GM23248 (cell line): ENCODE data around the gene SSNA1. TPM values are rescaled to one million over a fixed set of nuclear protein-coding genes. Genes with fewer than 3 reads are reported as not detected.

ENCODE experiments used
- DNase-seq: peaks from one replicate; pipeline ENCODE4 v3.0.0-alpha.2; 2015
- H2AFZ ChIP-seq: fragments of 200-600 bp; sonication (generic); 2 replicates; pipeline ENCODE4 v1.6.1; 2016; ENCODE audit warnings: antibody characterized with exemption
- H3F3A ChIP-seq: fragments of 200-600 bp; sonication (generic); 2 replicates; pipeline ENCODE4 v1.6.1; 2016; ENCODE audit warnings: mild to moderate bottlenecking, antibody characterized with exemption, mixed run types; ENCODE audit not compliant: insufficient read depth
- H3K27ac ChIP-seq: fragments of 200-600 bp; sonication (generic); 2 replicates; pipeline ENCODE4 v1.5.1; 2016; ENCODE audit warnings: mild to moderate bottlenecking
- H3K27me3 ChIP-seq: fragments of 200-600 bp; sonication (generic); replicated peaks from 2 replicates; pipeline ENCODE4 v1.6.1; 2016; ENCODE audit warnings: mild to moderate bottlenecking; ENCODE audit not compliant: insufficient read depth
- H3K36me3 ChIP-seq: fragments of 200-600 bp; sonication (generic); 2 replicates; pipeline ENCODE4 v1.6.1; 2016; ENCODE audit warnings: low read depth, mild to moderate bottlenecking
- H3K4me1 ChIP-seq: fragments of 200-600 bp; sonication (generic); 2 replicates; pipeline ENCODE4 v1.6.1; 2016; ENCODE audit warnings: mild to moderate bottlenecking; ENCODE audit not compliant: insufficient read depth
- H3K4me2 ChIP-seq: fragments of 200-600 bp; sonication (generic); one replicate; pipeline ENCODE4 v1.6.1; 2016; ENCODE audit warnings: mild to moderate bottlenecking; ENCODE audit not compliant: unreplicated experiment
- H3K4me3 ChIP-seq: fragments of 200-600 bp; sonication (generic); 2 replicates; pipeline ENCODE4 v1.5.1; 2016; ENCODE audit warnings: mild to moderate bottlenecking
- H3K79me2 ChIP-seq: fragments of 200-600 bp; sonication (generic); 2 replicates; pipeline ENCODE4 v1.6.1; 2016; ENCODE audit warnings: mild to moderate bottlenecking; ENCODE audit not compliant: insufficient read depth
- H3K9ac ChIP-seq: fragments of 200-600 bp; sonication (generic); 2 replicates; pipeline ENCODE4 v1.6.1; 2016; ENCODE audit warnings: mild to moderate bottlenecking
- H3K9me2 ChIP-seq: fragments of 200-600 bp; sonication (generic); 2 replicates; pipeline ENCODE4 v1.6.1; 2016; ENCODE audit warnings: mixed run types, mild to moderate bottlenecking, moderate library complexity; ENCODE audit not compliant: insufficient read depth
- H3K9me3 ChIP-seq: fragments of 200-600 bp; sonication (generic); one replicate; pipeline ENCODE4 v1.6.1; 2017; ENCODE audit warnings: low read depth
- H4K20me1 ChIP-seq: fragments of 200-600 bp; sonication (generic); 2 replicates; pipeline ENCODE4 v1.6.0; 2016; ENCODE audit not compliant: insufficient read depth
- EZH2 ChIP-seq: fragments of 200-600 bp; sonication (generic); IDR thresholded peaks from 2 replicates; pipeline ENCODE4 v1.6.1; 2018; ENCODE audit warnings: antibody characterized with exemption, mild to moderate bottlenecking; ENCODE audit not compliant: insufficient read depth, poor library complexity, severe bottlenecking
- EZH2phosphoT487 ChIP-seq: fragments of 200-600 bp; sonication (generic); IDR thresholded peaks from 2 replicates; pipeline ENCODE4 v1.6.1; 2018; ENCODE audit warnings: antibody characterized with exemption, moderate library complexity, mild to moderate bottlenecking, low read depth; ENCODE audit not compliant: insufficient read depth
- WGBS, 2 experiments: methylation state at CpG; one replicate each; pipeline ENCODE4 v1.1.6; 2015 to 2017; ENCODE audit warnings: low lambda C conversion rate in 2 of 2, low coverage in 1 of 2; ENCODE audit errors: missing lambda C conversion rate in 2 of 2; 5-methylcytosine and 5-hydroxymethylcytosine counted together
- in situ Hi-C: fragments of 300-500 bp; cut with MboI; formaldehyde crosslinking; loops from 2 replicates; pipeline ENCODE4 v1.15.0; 2020
- polyA plus RNA-seq: library from polyadenylated mRNA; unstranded; fragments of >200 nt; fragmentation: Nextera tagmentation; extraction: Ambion mirVana; gene quantifications from 2 replicates; pipeline ENCODE4 v1.2.1, GENCODE V29; 2016
- total RNA-seq: library from RNA; depleted of rRNA; stranded (reverse); fragments of >200 nt; shearing (Covaris generic); gene quantifications from 2 replicates; pipeline ENCODE4 v1.2.3, GENCODE V29; 2014

The SSNA1 gene
- total and polyA plus RNA-seq, 2 experiments from 2014 or later, result 93.1 to 105 TPM

DNA sequence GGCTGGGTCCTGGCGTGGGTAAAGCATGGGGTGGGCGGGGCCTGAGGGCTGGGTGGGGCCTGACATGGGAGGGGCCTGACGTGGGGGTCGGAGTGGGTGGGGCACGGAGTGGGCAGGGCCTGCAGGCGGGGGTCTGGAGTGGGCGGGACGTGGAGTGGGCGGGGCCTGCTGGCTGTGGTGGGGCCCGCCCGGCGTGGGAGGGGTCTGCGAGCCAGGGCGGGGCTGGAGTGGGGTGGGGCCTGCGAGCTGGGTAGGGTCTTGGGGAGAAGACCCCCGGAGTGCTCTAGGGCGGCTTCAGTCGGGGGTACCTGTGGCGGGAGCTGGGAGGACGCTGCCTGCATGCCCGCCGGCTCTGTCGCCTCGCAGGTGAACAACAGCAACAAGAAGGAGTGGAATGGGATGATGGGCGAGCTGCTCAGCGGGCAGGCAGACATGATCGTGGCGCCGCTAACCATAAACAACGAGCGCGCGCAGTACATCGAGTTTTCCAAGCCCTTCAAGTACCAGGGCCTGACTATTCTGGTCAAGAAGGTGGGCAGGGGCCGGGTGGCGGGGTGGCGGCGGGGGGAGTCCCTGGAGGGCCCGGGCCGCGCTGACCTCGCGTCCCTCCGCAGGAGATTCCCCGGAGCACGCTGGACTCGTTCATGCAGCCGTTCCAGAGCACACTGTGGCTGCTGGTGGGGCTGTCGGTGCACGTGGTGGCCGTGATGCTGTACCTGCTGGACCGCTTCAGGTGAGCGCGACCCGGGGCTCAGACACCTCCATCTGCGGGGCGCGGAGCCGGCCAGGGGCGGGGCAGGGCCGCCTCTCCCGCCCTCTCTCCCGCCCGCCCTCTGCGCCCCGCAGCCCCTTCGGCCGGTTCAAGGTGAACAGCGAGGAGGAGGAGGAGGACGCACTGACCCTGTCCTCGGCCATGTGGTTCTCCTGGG, 26.7 kb upstream of the SSNA1 start:
- H2AFZ ChIP-seq, result no peak overlapping the region
- peaks cover 48% of the 10 kb centered on the region for H3K27me3 ChIP-seq
- H3K4me1 ChIP-seq, result no peaks in the 10 kb centered on the region
- DNase-seq, result peak; percentile 18
- WGBS, 2 experiments, result 10 to 15% methylated on average over 21 to 51 of the region's 71 CpGs
- no peaks in the 10 kb centered on the region for H3F3A ChIP-seq
- in situ Hi-C loops, result no loop called here
- H3K36me3 ChIP-seq, result no peaks in the 10 kb centered on the region
- no peak overlapping the region for H3K27ac ChIP-seq
- H3K79me2 ChIP-seq, result no peaks in the 10 kb centered on the region
- H3K4me2 ChIP-seq, result no peak overlapping the region
- H4K20me1 ChIP-seq, result no peaks in the 10 kb centered on the region
- H3K9me3 ChIP-seq, result no peaks in the 10 kb centered on the region
- H3K9ac ChIP-seq, result no peak overlapping the region
- no peaks in the 10 kb centered on the region for H3K9me2 ChIP-seq
- TF ChIP-seq EZH2phosphoT487, result no peak
- TF ChIP-seq EZH2, result peak; percentile 19
- no peak overlapping the region for H3K4me3 ChIP-seq

DNA sequence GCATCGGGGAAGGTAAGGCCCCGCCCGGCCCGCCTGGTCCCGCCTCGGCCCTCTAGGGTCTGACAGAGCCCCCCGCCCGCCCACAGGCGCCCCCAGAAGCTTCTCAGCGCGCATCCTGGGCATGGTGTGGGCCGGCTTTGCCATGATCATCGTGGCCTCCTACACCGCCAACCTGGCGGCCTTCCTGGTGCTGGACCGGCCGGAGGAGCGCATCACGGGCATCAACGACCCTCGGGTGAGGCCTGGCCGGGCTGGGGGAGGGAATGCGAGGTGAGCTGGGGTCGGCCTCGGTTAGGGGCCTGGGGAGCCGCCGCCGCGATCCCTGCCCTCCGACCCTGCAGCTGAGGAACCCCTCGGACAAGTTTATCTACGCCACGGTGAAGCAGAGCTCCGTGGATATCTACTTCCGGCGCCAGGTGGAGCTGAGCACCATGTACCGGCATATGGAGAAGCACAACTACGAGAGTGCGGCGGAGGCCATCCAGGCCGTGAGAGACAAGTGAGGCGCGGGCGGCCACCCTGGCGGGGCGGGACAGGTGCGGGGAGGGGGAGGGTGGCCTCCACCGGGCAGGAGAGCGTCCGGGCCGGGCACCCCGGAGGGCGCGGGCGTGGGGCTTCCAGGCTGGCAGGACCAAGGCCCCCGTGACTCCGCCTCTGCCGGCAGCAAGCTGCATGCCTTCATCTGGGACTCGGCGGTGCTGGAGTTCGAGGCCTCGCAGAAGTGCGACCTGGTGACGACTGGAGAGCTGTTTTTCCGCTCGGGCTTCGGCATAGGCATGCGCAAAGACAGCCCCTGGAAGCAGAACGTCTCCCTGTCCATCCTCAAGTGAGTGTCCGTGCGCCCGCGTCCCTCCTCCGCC, 25.7 kb upstream of the SSNA1 start:
- H3K36me3 ChIP-seq, result no peaks in the 10 kb centered on the region

DNA sequence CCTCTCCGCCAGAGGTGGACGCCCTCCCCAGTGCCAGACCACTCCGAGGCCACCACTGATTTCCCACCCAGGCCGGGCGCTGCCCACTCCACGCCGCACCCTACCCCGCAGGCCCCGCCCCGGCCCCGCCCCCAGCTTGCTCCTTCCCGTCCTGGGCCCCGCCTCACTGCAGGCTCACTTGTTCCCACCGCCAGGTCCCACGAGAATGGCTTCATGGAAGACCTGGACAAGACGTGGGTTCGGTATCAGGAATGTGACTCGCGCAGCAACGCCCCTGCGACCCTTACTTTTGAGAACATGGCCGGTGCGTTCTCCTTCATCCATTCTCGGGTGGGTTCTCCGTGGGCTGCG, 25.1 kb upstream of the SSNA1 start:
- peak; percentile 37 for DNase-seq
- Histone ChIP-seq H3K9ac (no peak overlapping the region), H3K4me1 (no peaks in the 10 kb centered on the region), H3K79me2 (no peaks in the 10 kb centered on the region), H3K4me3 (peak overlapping the region; percentile 50), H3K27ac (no peak overlapping the region), H4K20me1 (no peaks in the 10 kb centered on the region), H3K9me2 (no peaks in the 10 kb centered on the region), H3K4me2 (peak overlapping the region; percentile 70), H3K9me3 (no peaks in the 10 kb centered on the region), H3F3A (no peaks in the 10 kb centered on the region), H3K36me3 (no peaks in the 10 kb centered on the region), H3K27me3 (peaks cover 58% of the 10 kb centered on the region), H2AFZ (peak overlapping the region; percentile 52)
- in situ Hi-C loops, result no loop called here
- TF ChIP-seq EZH2 (no peak), EZH2phosphoT487 (no peak)
- WGBS, 2 experiments, result 27 to 40% methylated on average over 17 to 26 of the region's 26 CpGs

More for the DNA sequence above, 25.7 kb upstream of the SSNA1 start:
- Histone ChIP-seq H3K4me3 (peak overlapping the region; percentile 50), H3K27ac (no peak overlapping the region), H3K9ac (no peak overlapping the region), H3F3A (no peaks in the 10 kb centered on the region), H3K9me2 (no peaks in the 10 kb centered on the region), H2AFZ (peak overlapping the region; percentile 52), H3K4me2 (peak overlapping the region; percentile 70), H3K27me3 (peaks cover 57% of the 10 kb centered on the region), H3K4me1 (no peaks in the 10 kb centered on the region), H3K79me2 (no peaks in the 10 kb centered on the region), H4K20me1 (no peaks in the 10 kb centered on the region), H3K9me3 (no peaks in the 10 kb centered on the region)
- TF ChIP-seq EZH2 (no peak), EZH2phosphoT487 (no peak)
- 2 to 3% methylated on average over 39 to 67 of the region's 74 CpGs for WGBS, 2 experiments
- in situ Hi-C loops, result no loop called here
- DNase-seq, result peak; percentile 53

DNA sequence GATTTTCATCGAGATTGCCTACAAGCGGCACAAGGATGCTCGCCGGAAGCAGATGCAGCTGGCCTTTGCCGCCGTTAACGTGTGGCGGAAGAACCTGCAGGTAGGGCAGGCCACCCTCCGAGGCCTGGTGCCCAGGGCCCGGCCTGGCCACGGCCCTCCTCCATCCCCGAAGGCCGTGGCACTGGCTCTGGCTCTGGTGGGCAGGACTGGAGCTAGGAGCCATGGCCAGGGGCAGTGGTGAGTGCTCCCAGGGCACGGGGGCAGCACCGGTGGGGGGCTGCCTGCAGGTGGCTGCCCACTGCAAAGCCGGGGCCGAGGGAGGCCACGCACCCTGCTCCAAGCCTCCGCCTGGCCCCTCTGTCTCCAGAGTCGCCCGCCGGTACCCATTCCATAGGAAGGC, 24.7 kb upstream of the SSNA1 start:
- Histone ChIP-seq H3K4me3 (no peak overlapping the region), H3K9me2 (no peaks in the 10 kb centered on the region), H3K27me3 (peaks cover 53% of the 10 kb centered on the region), H3K9me3 (no peaks in the 10 kb centered on the region), H2AFZ (no peak overlapping the region), H3K4me1 (no peaks in the 10 kb centered on the region), H3K36me3 (no peaks in the 10 kb centered on the region), H4K20me1 (no peaks in the 10 kb centered on the region), H3K4me2 (no peak overlapping the region), H3K27ac (no peak overlapping the region), H3F3A (no peaks in the 10 kb centered on the region), H3K9ac (no peak overlapping the region), H3K79me2 (no peaks in the 10 kb centered on the region)
- no peak for DNase-seq
- in situ Hi-C loops, result no loop called here
- TF ChIP-seq EZH2phosphoT487 (no peak), EZH2 (no peak)
- WGBS, 2 experiments, result 73 to 75% methylated on average over 21 to 22 of the region's 22 CpGs
